GM21367 (cell line): ENCODE data around the gene NUCB2.

Experiments
- ATAC-seq: cut with Tn5 transposase; IDR thresholded peaks from one replicate; pipeline ENCODE4 v1.9.1; 2021; ENCODE audit not compliant: unreplicated experiment

NUCB2 gene

DNA sequence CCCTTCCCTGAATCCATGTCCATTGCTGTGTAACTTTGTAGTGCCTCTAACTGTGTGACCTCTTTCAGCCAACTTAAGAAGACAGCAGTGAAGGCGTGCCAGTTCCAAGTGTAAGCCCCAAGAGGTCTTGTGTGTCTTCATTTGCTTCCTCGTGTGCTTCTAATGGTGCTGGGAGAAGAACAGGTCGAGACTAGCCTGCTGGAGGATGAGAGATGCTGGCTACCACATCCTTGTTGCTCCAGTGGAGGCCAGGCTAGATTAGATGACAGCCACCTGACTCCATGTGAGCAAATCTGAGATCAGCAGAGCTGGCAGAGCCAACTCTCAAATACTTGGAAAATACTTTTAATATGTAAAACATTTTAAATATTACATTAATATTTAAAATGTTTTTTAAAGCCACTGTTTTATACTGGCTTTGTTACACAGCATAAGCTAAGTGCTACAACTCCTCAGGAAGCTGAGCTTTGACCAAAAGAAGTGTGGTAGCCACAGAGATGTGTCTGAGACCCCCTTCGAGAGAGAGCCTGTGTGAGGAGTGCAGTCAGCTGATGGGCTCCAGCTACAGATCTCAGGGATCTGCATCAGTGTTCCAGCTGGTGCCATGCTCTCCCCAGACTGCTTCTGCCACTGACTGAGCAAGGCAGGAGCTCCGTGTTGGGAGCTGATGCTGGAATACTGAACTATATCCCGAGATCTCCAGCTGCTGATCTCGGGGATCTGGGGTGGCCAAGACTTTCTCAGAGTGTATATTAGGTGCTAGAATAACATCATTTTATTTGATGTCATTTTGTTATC lies 103.0 kb downstream of the NUCB2 start:
- no peak for ATAC-seq

DNA sequence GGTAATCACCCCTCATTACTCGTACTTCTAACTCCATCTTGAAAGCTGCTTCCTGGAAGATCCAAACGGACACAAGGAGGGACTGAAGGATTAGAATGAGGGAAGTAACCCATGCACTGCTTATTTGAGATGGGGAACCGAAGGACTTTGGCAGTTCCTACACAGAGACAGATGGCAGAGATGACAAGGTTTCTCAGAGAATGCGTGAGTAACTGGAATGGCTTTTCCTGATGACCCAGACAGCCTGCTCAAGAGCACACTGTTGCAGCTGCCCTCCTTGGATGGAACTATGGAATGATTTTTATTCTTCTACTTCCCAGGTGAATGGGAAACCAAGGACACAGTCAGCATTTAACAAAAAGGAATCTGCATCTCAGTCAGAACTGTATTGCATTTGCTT lies 104.6 kb downstream of the NUCB2 start:
- no peak for ATAC-seq
